Cardiac fibroblast (primary cell): Measurements from ENCODE around the gene EIF3L.

Source experiments
- DNase-seq, 2 donors: peaks; one replicate each; pipeline versions ENCODE4 v3.0.0 to v3.0.0-alpha.2; 2010; ENCODE audit warnings: low read depth in 2 of 2
- H3K4me3 ChIP-seq, 2 donors: replicated peaks in 1 of 2; 1 replicate in 1 of 2; 2 replicates in 1 of 2; pipeline ENCODE4 v1.5.1; 2011; ENCODE audit warnings: low read depth in 2 of 2, low read length in 2 of 2, mild to moderate bottlenecking in 2 of 2, moderate library complexity in 1 of 2
- CTCF ChIP-seq: IDR thresholded peaks from one replicate; pipeline ENCODE4 v1.5.1; 2011; ENCODE audit warnings: low read depth, mild to moderate bottlenecking, low read length, inconsistent platforms

Gene EIF3L

DNA sequence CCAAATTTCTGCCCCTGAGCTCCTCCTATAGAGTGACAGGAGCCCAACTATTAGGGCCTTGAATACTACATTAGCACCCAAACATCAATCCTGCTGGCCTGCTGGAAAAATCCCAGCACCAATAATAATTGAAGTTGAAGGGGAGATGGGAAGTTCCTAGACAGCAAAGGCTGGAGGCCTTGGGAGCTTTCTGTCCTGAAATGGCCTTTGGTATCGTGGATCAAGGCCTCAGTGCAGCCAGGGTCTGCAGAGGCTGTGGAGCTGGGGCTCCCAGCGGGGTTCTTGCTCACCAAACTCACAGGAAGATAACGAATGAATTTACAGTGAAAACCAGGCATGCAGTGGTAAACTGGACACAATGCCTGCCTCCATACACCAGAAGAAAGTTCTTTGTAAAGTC is 47.7 kb downstream of the EIF3L start:
- no peak for TF ChIP-seq CTCF

DNA sequence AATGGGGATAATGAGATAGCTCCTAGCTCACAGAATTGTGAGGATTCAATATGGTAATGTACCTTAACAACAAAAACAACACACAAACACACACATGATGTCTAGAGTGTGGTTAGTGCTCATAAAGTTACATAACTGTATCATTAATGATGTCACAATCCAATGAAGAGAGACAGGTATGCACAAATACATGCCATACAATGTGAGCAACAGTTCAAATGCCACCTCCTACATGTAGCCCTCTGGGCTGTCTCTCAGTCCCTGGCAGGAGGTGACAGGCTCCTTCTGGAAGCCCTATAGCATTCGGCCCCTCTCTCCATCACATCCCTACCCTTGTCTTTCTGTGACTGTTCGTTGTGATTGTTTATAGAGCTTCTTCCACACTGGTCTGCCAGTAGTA is 48.6 kb downstream of the EIF3L start:
- DNase-seq: no peak
- no peak for TF ChIP-seq CTCF

More for the DNA sequence above, 47.7 kb downstream of the EIF3L start:
- no peak for DNase-seq
- H3K4me3 ChIP-seq: no peak overlapping the region

GRCh38 chr22:37898441-37899181 is 49.4 kb downstream of the EIF3L start:
- TF ChIP-seq CTCF: no peak
- peak in 1 of 2 donors; percentile 39 for DNase-seq
- H3K4me3 ChIP-seq: no peak overlapping the region

More for the DNA sequence above, 48.6 kb downstream of the EIF3L start:
- H3K4me3 ChIP-seq: no peak overlapping the region

DNA sequence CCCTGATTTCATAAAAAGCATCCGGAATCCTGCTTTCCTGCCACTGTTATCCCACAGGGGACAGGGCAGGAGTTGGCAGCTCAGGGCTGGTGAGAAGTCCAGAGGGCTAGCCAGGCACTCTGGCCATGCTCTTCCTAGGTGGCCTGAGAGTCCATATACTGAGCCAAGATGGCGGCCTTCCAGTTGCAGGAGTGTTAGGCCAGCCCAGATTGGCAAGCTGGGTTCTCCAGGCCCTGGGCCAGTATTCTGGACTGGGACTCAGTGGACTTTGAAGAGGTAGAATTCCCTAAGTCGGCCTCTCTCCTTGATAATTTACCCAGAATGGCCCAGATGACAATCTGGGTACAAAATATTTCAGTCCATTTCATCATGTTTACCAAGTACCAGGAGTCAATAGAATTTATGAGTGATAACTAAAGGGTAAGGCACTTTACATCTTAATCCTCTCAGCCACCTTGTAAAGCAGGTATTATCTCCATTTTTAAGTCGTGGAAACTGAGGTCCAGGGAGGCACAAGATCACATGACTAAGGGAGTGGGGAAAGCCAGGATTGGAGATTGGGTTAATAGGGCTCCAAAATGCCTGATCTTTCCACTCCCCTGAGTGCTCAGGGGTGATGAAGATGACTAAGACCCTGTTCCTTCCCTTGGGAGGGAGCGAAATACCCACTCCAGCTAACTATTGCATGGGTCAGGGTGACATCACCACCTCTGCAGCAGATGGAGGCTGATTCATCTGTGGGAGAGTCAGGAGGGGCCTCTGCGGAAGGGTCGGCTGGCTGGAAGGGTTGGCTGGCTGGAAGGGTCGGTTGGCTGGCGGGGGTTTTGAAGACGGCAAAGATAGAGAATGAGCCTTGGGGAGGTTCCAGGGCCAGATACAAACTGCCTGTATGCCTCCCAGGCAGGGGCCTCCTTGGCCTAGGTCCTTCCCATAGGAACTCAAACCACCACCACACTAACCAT is 55.6 kb downstream of the EIF3L start:
- no peak for TF ChIP-seq CTCF
- DNase-seq: peak; percentile 94 to 100
- H3K4me3 ChIP-seq: peak overlapping the region; percentile 40 to 66

- peak; percentile 70 to 78 for DNase-seq
- no peak for TF ChIP-seq CTCF
- H3K4me3 ChIP-seq: peak within 1 kb of the TSS; percentile 66 to 72
These were observed 56.5 kb downstream of the EIF3L start, which contains the start of gene MICALL1 for GRCh38 chr22:37905534-37906363. Gene MICALL1 (plus strand): TSS chr22:37906297. CDS start chr22:37906423, 126 bp downstream.

DNA sequence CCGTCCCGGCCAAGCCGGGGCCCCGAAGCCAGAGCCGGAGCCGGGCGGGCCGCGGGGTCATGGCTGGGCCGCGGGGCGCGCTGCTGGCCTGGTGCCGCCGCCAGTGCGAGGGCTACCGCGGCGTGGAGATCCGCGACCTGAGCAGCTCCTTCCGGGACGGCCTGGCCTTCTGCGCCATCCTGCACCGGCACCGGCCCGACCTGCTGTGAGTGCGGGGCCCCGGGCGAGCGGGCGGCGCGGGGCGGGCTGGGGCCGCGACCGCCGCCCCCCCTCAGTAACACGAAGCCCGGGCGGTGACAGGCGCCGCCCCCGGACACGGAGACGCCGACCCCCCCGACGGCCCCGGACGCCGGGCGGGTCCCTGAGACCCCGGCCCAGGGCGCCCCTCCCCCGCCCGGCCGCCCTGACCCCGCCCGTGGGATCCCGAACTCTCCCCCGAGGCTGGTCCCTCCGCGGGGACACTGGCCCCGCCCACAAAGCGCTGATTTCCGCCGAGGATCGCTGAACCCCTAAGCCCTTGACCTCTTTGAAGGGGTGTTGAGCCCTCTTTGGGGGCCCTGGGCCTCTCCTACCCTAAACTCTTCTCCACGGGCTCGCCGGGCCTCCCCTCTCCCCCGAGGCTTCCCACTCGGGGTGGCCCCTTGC is 57.3 kb downstream of the EIF3L start:
- TF ChIP-seq CTCF: no peak
- peak overlapping the region; percentile 66 to 72 for H3K4me3 ChIP-seq
- no peak for DNase-seq
